Osteocyte (in vitro differentiated cells): ENCODE measurements around the gene MRPL36. TPM values are rescaled to one million over a fixed set of nuclear protein-coding genes. Genes with fewer than 3 reads are reported as not detected.

ENCODE experiments used
- DNase-seq: peaks from one replicate; pipeline ENCODE4 v3.0.0; 2021; ENCODE audit warnings: mixed read lengths; ENCODE audit not compliant: unreplicated experiment; ENCODE audit errors: extremely low spot score
- H3K27ac Mint-ChIP-seq: one replicate; pipeline ENCODE4 v1.8.0; 2021; ENCODE audit warnings: mild to moderate bottlenecking, mixed read lengths; ENCODE audit not compliant: unreplicated experiment
- H3K27me3 Mint-ChIP-seq: one replicate; pipeline ENCODE4 v1.8.0; 2021; ENCODE audit warnings: mixed read lengths; ENCODE audit not compliant: unreplicated experiment
- H3K36me3 Mint-ChIP-seq: one replicate; pipeline ENCODE4 v1.8.0; 2021; ENCODE audit warnings: mixed read lengths; ENCODE audit not compliant: unreplicated experiment
- H3K4me1 Mint-ChIP-seq: one replicate; pipeline ENCODE4 v1.8.0; 2021; ENCODE audit warnings: mixed read lengths; ENCODE audit not compliant: unreplicated experiment
- H3K4me3 Mint-ChIP-seq: one replicate; pipeline ENCODE4 v1.8.0; 2021; ENCODE audit warnings: mild to moderate bottlenecking, moderate library complexity, mixed read lengths; ENCODE audit not compliant: unreplicated experiment
- H3K9me3 Mint-ChIP-seq: one replicate; pipeline ENCODE4 v1.8.0; 2021; ENCODE audit warnings: mixed read lengths; ENCODE audit not compliant: unreplicated experiment
- CTCF ChIP-seq: fragments of 200-600 bp; sonication (generic); IDR thresholded peaks from 2 replicates; pipeline ENCODE4 v1.5.0; 2021; ENCODE audit warnings: antibody characterized with exemption, mild to moderate bottlenecking, moderate library complexity
- total RNA-seq: library from RNA; stranded (reverse); gene quantifications from 2 replicates; pipeline ENCODE4 v1.2.1, GENCODE V29; 2021

Gene MRPL36
- total RNA-seq, 1 donor from 2014 or later, result 44.0 TPM

GRCh38 chr5:1838013-1838412, 38.4 kb upstream of the MRPL36 start:
- no peak for TF ChIP-seq CTCF
- H3K27me3 Mint-ChIP-seq, result peaks cover 45% of the 10 kb centered on the region
- peaks cover 1% of the 10 kb centered on the region for H3K4me1 Mint-ChIP-seq
- no peaks in the 10 kb centered on the region for H3K36me3 Mint-ChIP-seq
- DNase-seq, result no peak
- H3K4me3 Mint-ChIP-seq, result no peak overlapping the region
- H3K9me3 Mint-ChIP-seq, result no peaks in the 10 kb centered on the region
- no peak overlapping the region for H3K27ac Mint-ChIP-seq

DNA sequence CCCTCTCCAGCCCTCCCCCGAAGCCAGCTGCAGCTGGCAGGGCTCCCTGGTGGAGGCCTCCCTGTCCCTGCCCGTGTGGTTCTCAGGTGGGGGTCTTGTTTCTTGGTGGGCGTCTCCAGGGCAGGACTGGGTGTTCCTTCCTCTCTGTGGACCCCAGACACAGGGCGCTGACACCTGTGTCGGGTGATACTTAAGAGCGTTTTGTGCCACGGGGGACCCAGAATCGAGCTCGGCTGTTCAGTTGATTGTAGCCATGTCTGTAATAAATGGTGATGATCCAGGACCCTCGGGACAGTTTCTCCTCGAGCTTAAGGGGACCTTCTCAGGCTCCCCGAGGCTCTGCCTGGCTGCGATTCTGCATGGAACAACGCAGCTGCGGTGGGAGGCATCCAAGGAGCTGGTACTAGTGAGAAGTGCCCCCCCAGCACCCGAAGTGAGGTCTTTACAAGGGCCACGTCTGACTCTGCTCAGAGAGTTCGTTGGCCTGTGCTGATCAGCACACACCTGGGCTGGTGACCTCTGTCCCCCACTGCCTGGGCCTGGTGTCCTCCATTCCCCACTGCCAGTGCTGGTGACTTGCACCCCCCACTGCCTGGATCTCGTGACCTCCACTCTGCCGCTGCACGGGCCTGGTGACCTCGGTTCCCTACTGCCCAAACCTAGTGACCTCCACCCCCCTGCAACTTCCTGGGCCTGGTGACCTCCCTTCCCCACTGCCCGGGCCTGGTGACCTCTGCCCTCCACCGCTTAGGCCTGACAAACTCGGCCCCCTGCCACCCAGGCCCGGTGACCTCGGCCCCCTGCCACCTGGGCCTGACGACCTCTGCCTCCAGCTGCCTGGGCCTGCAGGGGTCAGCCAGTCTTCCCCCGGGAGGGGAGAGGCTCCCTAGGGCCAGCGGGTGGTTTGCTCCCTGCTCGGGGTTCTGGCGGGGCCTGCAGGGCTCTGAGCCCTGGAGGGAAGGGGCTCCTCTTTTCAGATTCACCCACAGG, 37.5 kb upstream of the MRPL36 start:
- H3K4me3 Mint-ChIP-seq, result no peak overlapping the region
- no peak overlapping the region for H3K27ac Mint-ChIP-seq
- H3K4me1 Mint-ChIP-seq, result peaks cover 1% of the 10 kb centered on the region
- H3K9me3 Mint-ChIP-seq, result no peaks in the 10 kb centered on the region
- H3K27me3 Mint-ChIP-seq, result peaks cover 43% of the 10 kb centered on the region
- H3K36me3 Mint-ChIP-seq, result no peaks in the 10 kb centered on the region
- TF ChIP-seq CTCF, result no peak
- no peak for DNase-seq

DNA sequence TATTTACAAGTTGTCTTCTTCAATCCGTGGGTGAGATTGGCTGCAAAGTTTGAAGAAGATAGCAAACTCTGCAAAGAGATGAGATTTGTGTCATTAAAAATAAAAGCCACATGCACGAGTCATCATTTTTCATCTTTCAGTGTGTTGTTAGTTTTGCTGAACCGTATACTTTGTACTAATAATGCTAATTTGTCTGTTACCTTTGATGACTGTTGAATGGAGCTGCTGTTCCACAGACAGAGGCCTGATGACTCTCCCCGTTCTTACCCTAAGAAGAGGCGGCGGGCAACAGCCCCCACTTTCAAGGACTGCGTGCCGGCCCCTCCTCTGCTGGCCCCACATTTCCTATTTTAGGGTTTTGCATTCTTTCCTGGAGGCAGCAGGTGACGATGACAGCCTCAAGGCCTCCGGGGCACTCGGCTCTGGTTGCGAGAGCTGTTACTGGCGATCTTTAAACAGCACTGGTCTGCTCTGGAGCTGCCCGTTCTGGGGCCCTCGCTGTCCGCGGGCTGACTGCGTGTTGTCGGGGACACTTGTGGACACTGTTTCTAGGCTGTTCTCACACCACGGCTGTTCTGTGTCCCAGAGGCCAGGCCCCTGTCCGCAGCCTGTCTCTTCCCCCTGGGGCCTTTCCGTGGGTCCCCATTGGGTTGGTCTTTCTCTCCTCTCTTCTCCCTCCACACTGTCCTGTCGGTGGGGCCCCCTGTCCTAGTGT, 36.7 kb upstream of the MRPL36 start:
- Mint-ChIP-seq H3K27me3 (peaks cover 36% of the 10 kb centered on the region), H3K36me3 (no peaks in the 10 kb centered on the region), H3K27ac (no peak overlapping the region), H3K4me3 (no peak overlapping the region), H3K4me1 (peaks cover under 1% of the 10 kb centered on the region), H3K9me3 (no peaks in the 10 kb centered on the region)
- no peak for DNase-seq
- TF ChIP-seq CTCF, result no peak

- H3K9me3 Mint-ChIP-seq, result no peaks in the 10 kb centered on the region
- TF ChIP-seq CTCF, result no peak
- no peak overlapping the region for H3K27ac Mint-ChIP-seq
- no peaks in the 10 kb centered on the region for H3K4me1 Mint-ChIP-seq
- no peak for DNase-seq
- no peak overlapping the region for H3K4me3 Mint-ChIP-seq
- peaks cover 33% of the 10 kb centered on the region for H3K27me3 Mint-ChIP-seq
- H3K36me3 Mint-ChIP-seq, result no peaks in the 10 kb centered on the region
These were observed 35.8 kb upstream of the MRPL36 start for GRCh38 chr5:1835431-1835830.
